Activated CD8-positive, alpha-beta T cell treated with anti-CD3 and anti-CD28 coated beads, Interleukin-2, amount 10 ng/mL, durations not matched to agents 7 days and 5 days (primary cell): ENCODE results near the gene SELENOV. TPM values are rescaled to one million over a fixed set of nuclear protein-coding genes. Genes with fewer than 3 reads are reported as not detected.
A peak's percentile ranks its signal among the peaks of the same experiment; 100 is the strongest.

Experiments
- ATAC-seq: fragments of 150-1000 bp; cut with Tn5 transposase; one replicate; pipeline ENCODE4 v1.10.0; 2021; ENCODE audit warnings: moderate library complexity
- CTCF ChIA-PET: fragments of 350-600 bp; sonication (Branson Sonifier 250); formaldehyde crosslinking; loops from one replicate; lab custom pipeline; 2021; ENCODE audit warnings: antibody characterized with exemption; lab: Charles Lee
- POLR2A ChIA-PET: fragments of 350-600 bp; sonication (Branson Sonifier 250); formaldehyde crosslinking; loops from one replicate; lab custom pipeline; 2021; ENCODE audit warnings: antibody characterized with exemption; lab: Charles Lee
- DNase-seq: peaks from one replicate; pipeline ENCODE4 v3.0.0-alpha.2; 2020
- H3K27ac Mint-ChIP-seq: one replicate; pipeline ENCODE4 v1.8.0; 2021; ENCODE audit warnings: mild to moderate bottlenecking, mixed read lengths
- H3K27me3 Mint-ChIP-seq: one replicate; pipeline ENCODE4 v1.8.0; 2021; ENCODE audit warnings: low read depth, mixed read lengths
- H3K36me3 Mint-ChIP-seq: one replicate; pipeline ENCODE4 v1.8.0; 2021; ENCODE audit warnings: low read depth, mixed read lengths
- H3K4me1 Mint-ChIP-seq: one replicate; pipeline ENCODE4 v1.8.0; 2021; ENCODE audit warnings: low read depth, mixed read lengths
- H3K4me3 Mint-ChIP-seq: one replicate; pipeline ENCODE4 v1.8.0; 2021; ENCODE audit warnings: mild to moderate bottlenecking, mixed read lengths
- H3K9me3 Mint-ChIP-seq: one replicate; pipeline ENCODE4 v1.8.0; 2022; ENCODE audit warnings: mixed read lengths; ENCODE audit not compliant: insufficient read depth
- total RNA-seq, 2 experiments: library from RNA; stranded (reverse); gene quantifications; one replicate each; pipeline ENCODE4 v1.2.3, GENCODE V29; 2021

The SELENOV gene
- total RNA-seq, 2 experiments from 2014 or later, result not detected

GRCh38 chr19:39520541-39521484 is 5.9 kb downstream of the SELENOV start:
- Mint-ChIP-seq H3K4me3 (no peak overlapping the region), H3K4me1 (peaks cover 4% of the 10 kb centered on the region), H3K27me3 (peaks cover 13% of the 10 kb centered on the region), H3K27ac (no peak overlapping the region), H3K9me3 (no peaks in the 10 kb centered on the region), H3K36me3 (no peaks in the 10 kb centered on the region)
- DNase-seq (no peak), ATAC-seq (no peak)
- ChIA-PET POLR2A (interaction anchor here (2.2 kb wide), 1 partner anchor 85 kb away, joined by 7 read pairs; the partner anchor contains the start of gene RPS16), CTCF (interaction anchor here (2.0 kb wide), 1 partner anchor 12 kb away, joined by 8 read pairs; the partner anchor contains the start of gene EID2B)

DNA sequence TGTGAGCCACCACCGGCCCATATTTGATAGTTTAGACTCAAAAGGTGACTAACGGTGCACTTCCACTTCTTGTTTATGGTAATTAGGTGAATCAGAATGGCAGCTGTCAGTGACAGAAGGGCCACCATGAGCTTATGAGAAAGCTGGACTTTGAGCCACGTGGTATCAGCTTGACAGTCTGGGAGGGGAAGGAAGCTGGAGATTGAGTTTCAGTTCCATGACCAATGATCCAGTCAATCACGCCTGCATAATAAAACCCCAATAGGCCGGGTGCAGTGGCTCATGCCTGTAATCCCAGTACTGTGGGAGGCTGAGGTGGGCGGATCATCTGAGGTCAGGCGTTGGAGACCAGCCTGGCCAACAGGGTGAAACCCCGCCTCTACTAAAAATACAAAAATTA is 9.6 kb downstream of the SELENOV start:
- Mint-ChIP-seq H3K36me3 (no peaks in the 10 kb centered on the region), H3K27ac (no peak overlapping the region), H3K27me3 (no peaks in the 10 kb centered on the region), H3K4me3 (no peak overlapping the region), H3K9me3 (no peaks in the 10 kb centered on the region), H3K4me1 (peaks cover 5% of the 10 kb centered on the region)
- DNase-seq (no peak), ATAC-seq (no peak)
- ChIA-PET POLR2A (no interaction called here), CTCF (interaction anchor here (1.8 kb wide), 1 partner anchor 22 kb away, joined by 6 read pairs; no protein-coding TSS in a partner anchor)

DNA sequence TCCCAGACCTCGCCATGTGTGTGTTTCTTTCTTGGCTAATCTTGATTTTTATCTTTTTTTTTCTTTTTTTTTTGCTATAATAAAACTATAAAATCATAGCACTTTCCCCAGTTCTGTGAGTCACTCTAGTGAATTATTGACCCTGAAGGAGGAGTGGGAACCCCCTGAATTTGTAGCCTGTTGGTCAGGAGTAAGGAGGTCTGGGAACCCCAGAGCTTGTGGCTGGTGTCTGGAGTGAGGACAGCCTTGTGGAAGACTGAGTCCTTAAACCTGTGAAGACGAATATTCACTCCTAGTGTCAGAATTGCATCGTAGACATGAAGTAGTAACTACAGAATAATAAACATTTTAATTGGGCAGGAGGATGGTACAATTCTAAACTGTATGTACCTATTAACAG is 10.3 kb downstream of the SELENOV start:
- no peak overlapping the region for H3K4me3 Mint-ChIP-seq
- POLR2A ChIA-PET, result no interaction called here

GRCh38 chr19:39531834-39532232 is 16.9 kb downstream of the SELENOV start:
- DNase-seq, result no peak
- Mint-ChIP-seq H3K4me1 (peaks cover 21% of the 10 kb centered on the region), H3K36me3 (peaks cover 4% of the 10 kb centered on the region), H3K27ac (peak overlapping the region; percentile 87), H3K4me3 (peak overlapping the region; percentile 92), H3K9me3 (no peaks in the 10 kb centered on the region), H3K27me3 (no peaks in the 10 kb centered on the region)
- ATAC-seq, result no peak
- CTCF ChIA-PET, result interaction anchor here (0.8 to 3.5 kb wide), 19 partner anchors 12 to 190 kb away, joined by 3 to 30 read pairs (median 6); partner anchors contain the start of genes PLEKHG2, RPS16, SAMD4B and TIMM50
- POLR2A ChIA-PET, result interaction anchor here (1.8 kb wide), 1 partner anchor 87 kb away, joined by 11 read pairs; the partner anchor contains the start of gene SUPT5H

More for the DNA sequence above, 10.3 kb downstream of the SELENOV start:
- H3K36me3 Mint-ChIP-seq, result no peaks in the 10 kb centered on the region
- H3K27me3 Mint-ChIP-seq, result no peaks in the 10 kb centered on the region
- DNase-seq (no peak), ATAC-seq (no peak)
- H3K27ac Mint-ChIP-seq, result no peak overlapping the region
- H3K9me3 Mint-ChIP-seq, result no peaks in the 10 kb centered on the region
- CTCF ChIA-PET, result interaction anchor here (1.8 kb wide), 1 partner anchor 22 kb away, joined by 6 read pairs; no protein-coding TSS in a partner anchor
- peaks cover 5% of the 10 kb centered on the region for H3K4me1 Mint-ChIP-seq

GRCh38 chr19:39532233-39533002 is 17.5 kb downstream of the SELENOV start, which contains the start of gene EID2B:
TSS of gene EID2B (minus strand) at chr19:39532852. CDS start at chr19:39532802, 50 bp downstream.
- DNase-seq (peak; percentile 95), ATAC-seq (peak; percentile 93)
- Mint-ChIP-seq H3K27me3 (no peaks in the 10 kb centered on the region), H3K9me3 (no peaks in the 10 kb centered on the region), H3K27ac (peak within 1 kb of the TSS; percentile 87), H3K36me3 (peaks cover 6% of the 10 kb centered on the region), H3K4me1 (peaks cover 23% of the 10 kb centered on the region), H3K4me3 (peak within 1 kb of the TSS; percentile 92)
- CTCF ChIA-PET, result interaction anchor here (0.7 to 3.5 kb wide), 22 partner anchors 11 to 190 kb away, joined by 3 to 30 read pairs (median 6); partner anchors contain the start of genes PLEKHG2, RPS16, SAMD4B and TIMM50
- POLR2A ChIA-PET, result interaction anchor here (0.7 to 1.8 kb wide), 3 partner anchors 56 to 96 kb away, joined by 3 to 11 read pairs (median 9); partner anchors contain the start of genes RPS16 and SUPT5H

GRCh38 chr19:39533003-39533512 is 18.1 kb downstream of the SELENOV start:
- Mint-ChIP-seq H3K27ac (no peak overlapping the region), H3K36me3 (peaks cover 12% of the 10 kb centered on the region), H3K27me3 (no peaks in the 10 kb centered on the region), H3K4me1 (peaks cover 29% of the 10 kb centered on the region), H3K4me3 (peak overlapping the region; percentile 92), H3K9me3 (no peaks in the 10 kb centered on the region)
- CTCF ChIA-PET, result interaction anchor here (0.7 to 3.5 kb wide), 18 partner anchors 10 to 259 kb away, joined by 3 to 30 read pairs (median 6); partner anchors contain the start of genes PLEKHG2 and RPS16
- ATAC-seq, result peak; percentile 30
- POLR2A ChIA-PET, result interaction anchor here (1.3 to 1.8 kb wide), 2 partner anchors 88 to 97 kb away, joined by 9 to 11 read pairs; partner anchors contain the start of genes RPS16 and SUPT5H
- DNase-seq, result no peak

DNA sequence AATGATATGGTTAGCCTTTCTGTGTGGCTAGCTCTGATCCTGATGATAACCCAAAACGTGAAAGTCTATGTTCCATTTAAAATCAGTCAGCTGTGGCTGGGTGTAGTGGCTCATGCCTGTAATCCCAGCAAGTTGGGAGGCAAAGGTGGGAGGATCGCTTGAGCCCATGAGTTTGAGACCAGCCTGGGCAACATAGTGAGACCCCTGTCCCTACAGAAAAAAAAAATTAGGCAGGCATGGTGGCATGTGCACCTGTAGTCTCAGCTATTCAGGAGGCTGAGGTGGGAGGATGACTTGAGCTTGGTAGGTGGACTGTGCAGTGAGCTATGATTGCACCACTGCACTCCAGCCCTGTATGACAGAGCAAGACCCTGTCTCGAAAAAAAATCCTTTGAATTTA is 18.9 kb downstream of the SELENOV start:
- Mint-ChIP-seq H3K36me3 (peaks cover 16% of the 10 kb centered on the region), H3K27ac (no peak overlapping the region), H3K9me3 (no peaks in the 10 kb centered on the region), H3K4me1 (peaks cover 30% of the 10 kb centered on the region), H3K4me3 (no peak overlapping the region), H3K27me3 (no peaks in the 10 kb centered on the region)
- ChIA-PET POLR2A (interaction anchor here (0.6 kb wide), 1 partner anchor 15 kb away, joined by 4 read pairs; no protein-coding TSS in a partner anchor), CTCF (interaction anchor here (0.6 to 3.5 kb wide), 12 partner anchors 10 to 258 kb away, joined by 3 to 30 read pairs (median 8); partner anchors contain the start of genes RPS16 and SUPT5H)
- DNase-seq (no peak), ATAC-seq (no peak)

- DNase-seq (no peak), ATAC-seq (no peak)
- Mint-ChIP-seq H3K36me3 (peaks cover 15% of the 10 kb centered on the region), H3K9me3 (no peaks in the 10 kb centered on the region), H3K4me1 (peaks cover 52% of the 10 kb centered on the region), H3K4me3 (peak overlapping the region; percentile 95), H3K27ac (peak overlapping the region; percentile 53), H3K27me3 (no peaks in the 10 kb centered on the region)
- CTCF ChIA-PET, result interaction anchor here (0.8 to 2.5 kb wide), 4 partner anchors 99 to 134 kb away, joined by 4 to 18 read pairs (median 5); partner anchors contain the start of genes PLEKHG2 and RPS16
- POLR2A ChIA-PET, result interaction anchor here (0.6 to 2.8 kb wide), 5 partner anchors 9 to 140 kb away, joined by 3 to 14 read pairs (median 5); partner anchors contain the start of genes RPS16, SUPT5H and ZFP36
These were observed 24.2 kb downstream of the SELENOV start for GRCh38 chr19:39539165-39539517.

- ChIA-PET POLR2A (interaction anchor here (0.6 to 2.9 kb wide), 6 partner anchors 10 to 141 kb away, joined by 3 to 14 read pairs (median 5); partner anchors contain the start of genes RPS16, SUPT5H and ZFP36), CTCF (interaction anchor here (0.8 to 2.5 kb wide), 6 partner anchors 99 to 133 kb away, joined by 4 to 18 read pairs (median 5); partner anchors contain the start of genes PLEKHG2 and RPS16)
- Mint-ChIP-seq H3K9me3 (no peaks in the 10 kb centered on the region), H3K27me3 (no peaks in the 10 kb centered on the region), H3K4me1 (peaks cover 58% of the 10 kb centered on the region), H3K4me3 (peak within 1 kb of the TSS; percentile 95), H3K27ac (peak within 1 kb of the TSS; percentile 94), H3K36me3 (peaks cover 15% of the 10 kb centered on the region)
- DNase-seq, result peak; percentile 97
- ATAC-seq, result peak; percentile 91
These were observed 24.8 kb downstream of the SELENOV start, which contains the start of gene EID2 for GRCh38 chr19:39539518-39540332. TSS of gene EID2 (minus strand) at chr19:39540161. CDS start at chr19:39540079, 82 bp downstream.
